SK-N-SH (cell line): ENCODE results near the gene PLXDC1.

Experiments
- CTCF ChIP-seq: fragments of 200-600 bp; sonication (generic); IDR thresholded peaks from 2 replicates; pipeline ENCODE4 v1.6.1; 2017; ENCODE audit warnings: antibody characterized with exemption, mild to moderate bottlenecking, moderate library complexity
- EP300 ChIP-seq, 2 experiments: IDR thresholded peaks; 2 replicates each; pipeline versions ENCODE4 v1.4.0 to v1.6.1; 2012; ENCODE audit warnings: borderline replicate concordance in 1 of 2, low read depth in 1 of 2, low read length in 1 of 2
- MAX ChIP-seq: IDR thresholded peaks from 2 replicates; pipeline ENCODE4 v1.4.0; 2012; ENCODE audit warnings: low read depth
- NRF1 ChIP-seq: IDR thresholded peaks from 2 replicates; pipeline ENCODE4 v1.6.1; 2012; ENCODE audit warnings: low read depth, mild to moderate bottlenecking, low read length
- REST ChIP-seq: IDR thresholded peaks from 2 replicates; pipeline ENCODE4 v1.6.1; 2012; ENCODE audit warnings: mild to moderate bottlenecking, low read depth, low read length, moderate library complexity
- ZBTB33 ChIP-seq: IDR thresholded peaks from 2 replicates; pipeline ENCODE4 v1.4.0; 2012; ENCODE audit warnings: low read depth, borderline replicate concordance

- TF ChIP-seq CTCF (no peak), REST (no peak), NRF1 (no peak), EP300 (IDR thresholded peaks at IDR 0.05; ENCODE audit: borderline replicate concordance in 1 of 2, low read depth in 1 of 2, low read length in 1 of 2) (no peak), ZBTB33 (no peak), MAX (no peak)
Observed at GRCh38 chr17:39101091-39101490, 50.3 kb downstream of the PLXDC1 start.
